H1 (cell line): Measurements from ENCODE around the gene RGS21. TPM values are rescaled to one million over a fixed set of nuclear protein-coding genes. Genes with fewer than 3 reads are reported as not detected.

Experiments
- BCL11A ChIP-seq, 2 experiments: IDR thresholded peaks; one replicate each; pipeline ENCODE4 v1.6.1; 2011; ENCODE audit warnings: low read depth in 2 of 2, low read length in 2 of 2, mild to moderate bottlenecking in 2 of 2
- KDM4A ChIP-seq: IDR thresholded peaks from one replicate; pipeline ENCODE4 v1.7.1; 2012; ENCODE audit warnings: low read depth, mild to moderate bottlenecking, moderate library complexity, low read length, inconsistent platforms; ENCODE audit not compliant: severe bottlenecking
- RFX5 ChIP-seq: IDR thresholded peaks from 2 replicates; pipeline ENCODE4 v1.6.1; 2011; ENCODE audit warnings: low read depth, low read length, improper control_type of control experiment, borderline replicate concordance
- SP1 ChIP-seq: IDR thresholded peaks from 2 replicates; pipeline ENCODE4 v1.6.1; 2011; ENCODE audit warnings: low read depth, low read length
- SP4 ChIP-seq: IDR thresholded peaks from 2 replicates; pipeline ENCODE4 v1.6.1; 2012; ENCODE audit warnings: low read length, inconsistent platforms
- TAF1 ChIP-seq: IDR thresholded peaks from 2 replicates; pipeline ENCODE4 v1.6.1; 2011; ENCODE audit warnings: mild to moderate bottlenecking, low read depth, low read length
- TCF12 ChIP-seq: IDR thresholded peaks from 2 replicates; pipeline ENCODE4 v1.6.1; 2011; ENCODE audit warnings: low read depth, mild to moderate bottlenecking, low read length
- YY1 ChIP-seq: IDR thresholded peaks from 2 replicates; pipeline ENCODE4 v1.6.1; 2011; ENCODE audit warnings: low read depth, mild to moderate bottlenecking, low read length
- ZNF274 ChIP-seq: IDR thresholded peaks from 2 replicates; pipeline ENCODE4 v1.7.0; 2012; ENCODE audit warnings: low read length, borderline replicate concordance; ENCODE audit errors: extremely low read depth
- polyA plus RNA-seq, 7 experiments: library from polyadenylated mRNA; depleted of rRNA in 3 of 7; stranded (reverse) in 5 of 7; unstranded in 2 of 7; fragments of >200 nt in 5 of 7; fragments of 200-250 nt in 2 of 7; gene quantifications; 1 replicate in 5 of 7; 2 replicates in 1 of 7; 4 replicates in 1 of 7; pipeline versions ENCODE4 v1.2.1 to v1.2.3, GENCODE V29; 2011 to 2013; ENCODE audit warnings: missing spikeins in 2 of 7, mixed read lengths in 2 of 7
- total RNA-seq: library from RNA; stranded (reverse); fragmentation: NEBNext Ultra II Directional; extraction: Animal tissue kit (Norgen Biotek cat#: 25700); gene quantifications from 2 replicates; pipeline ENCODE4 v1.2.1, GENCODE V29; 2021
- TF ChIP-seq, protein P1 (sequence below): fragments of 300-600 bp; sonication (generic); IDR thresholded peaks from 2 replicates; pipeline ENCODE4 v1.7.1; 2012; ENCODE audit warnings: low read length, moderate library complexity, mild to moderate bottlenecking, inconsistent platforms; ENCODE audit not compliant: insufficient replicate concordance

RGS21 gene
- total and polyA plus RNA-seq, 2 of the 8 experiments (the other 6 are each of a cell fraction or from before 2014, with no cell fraction given), result not detected

- TF ChIP-seq, protein P1, sequence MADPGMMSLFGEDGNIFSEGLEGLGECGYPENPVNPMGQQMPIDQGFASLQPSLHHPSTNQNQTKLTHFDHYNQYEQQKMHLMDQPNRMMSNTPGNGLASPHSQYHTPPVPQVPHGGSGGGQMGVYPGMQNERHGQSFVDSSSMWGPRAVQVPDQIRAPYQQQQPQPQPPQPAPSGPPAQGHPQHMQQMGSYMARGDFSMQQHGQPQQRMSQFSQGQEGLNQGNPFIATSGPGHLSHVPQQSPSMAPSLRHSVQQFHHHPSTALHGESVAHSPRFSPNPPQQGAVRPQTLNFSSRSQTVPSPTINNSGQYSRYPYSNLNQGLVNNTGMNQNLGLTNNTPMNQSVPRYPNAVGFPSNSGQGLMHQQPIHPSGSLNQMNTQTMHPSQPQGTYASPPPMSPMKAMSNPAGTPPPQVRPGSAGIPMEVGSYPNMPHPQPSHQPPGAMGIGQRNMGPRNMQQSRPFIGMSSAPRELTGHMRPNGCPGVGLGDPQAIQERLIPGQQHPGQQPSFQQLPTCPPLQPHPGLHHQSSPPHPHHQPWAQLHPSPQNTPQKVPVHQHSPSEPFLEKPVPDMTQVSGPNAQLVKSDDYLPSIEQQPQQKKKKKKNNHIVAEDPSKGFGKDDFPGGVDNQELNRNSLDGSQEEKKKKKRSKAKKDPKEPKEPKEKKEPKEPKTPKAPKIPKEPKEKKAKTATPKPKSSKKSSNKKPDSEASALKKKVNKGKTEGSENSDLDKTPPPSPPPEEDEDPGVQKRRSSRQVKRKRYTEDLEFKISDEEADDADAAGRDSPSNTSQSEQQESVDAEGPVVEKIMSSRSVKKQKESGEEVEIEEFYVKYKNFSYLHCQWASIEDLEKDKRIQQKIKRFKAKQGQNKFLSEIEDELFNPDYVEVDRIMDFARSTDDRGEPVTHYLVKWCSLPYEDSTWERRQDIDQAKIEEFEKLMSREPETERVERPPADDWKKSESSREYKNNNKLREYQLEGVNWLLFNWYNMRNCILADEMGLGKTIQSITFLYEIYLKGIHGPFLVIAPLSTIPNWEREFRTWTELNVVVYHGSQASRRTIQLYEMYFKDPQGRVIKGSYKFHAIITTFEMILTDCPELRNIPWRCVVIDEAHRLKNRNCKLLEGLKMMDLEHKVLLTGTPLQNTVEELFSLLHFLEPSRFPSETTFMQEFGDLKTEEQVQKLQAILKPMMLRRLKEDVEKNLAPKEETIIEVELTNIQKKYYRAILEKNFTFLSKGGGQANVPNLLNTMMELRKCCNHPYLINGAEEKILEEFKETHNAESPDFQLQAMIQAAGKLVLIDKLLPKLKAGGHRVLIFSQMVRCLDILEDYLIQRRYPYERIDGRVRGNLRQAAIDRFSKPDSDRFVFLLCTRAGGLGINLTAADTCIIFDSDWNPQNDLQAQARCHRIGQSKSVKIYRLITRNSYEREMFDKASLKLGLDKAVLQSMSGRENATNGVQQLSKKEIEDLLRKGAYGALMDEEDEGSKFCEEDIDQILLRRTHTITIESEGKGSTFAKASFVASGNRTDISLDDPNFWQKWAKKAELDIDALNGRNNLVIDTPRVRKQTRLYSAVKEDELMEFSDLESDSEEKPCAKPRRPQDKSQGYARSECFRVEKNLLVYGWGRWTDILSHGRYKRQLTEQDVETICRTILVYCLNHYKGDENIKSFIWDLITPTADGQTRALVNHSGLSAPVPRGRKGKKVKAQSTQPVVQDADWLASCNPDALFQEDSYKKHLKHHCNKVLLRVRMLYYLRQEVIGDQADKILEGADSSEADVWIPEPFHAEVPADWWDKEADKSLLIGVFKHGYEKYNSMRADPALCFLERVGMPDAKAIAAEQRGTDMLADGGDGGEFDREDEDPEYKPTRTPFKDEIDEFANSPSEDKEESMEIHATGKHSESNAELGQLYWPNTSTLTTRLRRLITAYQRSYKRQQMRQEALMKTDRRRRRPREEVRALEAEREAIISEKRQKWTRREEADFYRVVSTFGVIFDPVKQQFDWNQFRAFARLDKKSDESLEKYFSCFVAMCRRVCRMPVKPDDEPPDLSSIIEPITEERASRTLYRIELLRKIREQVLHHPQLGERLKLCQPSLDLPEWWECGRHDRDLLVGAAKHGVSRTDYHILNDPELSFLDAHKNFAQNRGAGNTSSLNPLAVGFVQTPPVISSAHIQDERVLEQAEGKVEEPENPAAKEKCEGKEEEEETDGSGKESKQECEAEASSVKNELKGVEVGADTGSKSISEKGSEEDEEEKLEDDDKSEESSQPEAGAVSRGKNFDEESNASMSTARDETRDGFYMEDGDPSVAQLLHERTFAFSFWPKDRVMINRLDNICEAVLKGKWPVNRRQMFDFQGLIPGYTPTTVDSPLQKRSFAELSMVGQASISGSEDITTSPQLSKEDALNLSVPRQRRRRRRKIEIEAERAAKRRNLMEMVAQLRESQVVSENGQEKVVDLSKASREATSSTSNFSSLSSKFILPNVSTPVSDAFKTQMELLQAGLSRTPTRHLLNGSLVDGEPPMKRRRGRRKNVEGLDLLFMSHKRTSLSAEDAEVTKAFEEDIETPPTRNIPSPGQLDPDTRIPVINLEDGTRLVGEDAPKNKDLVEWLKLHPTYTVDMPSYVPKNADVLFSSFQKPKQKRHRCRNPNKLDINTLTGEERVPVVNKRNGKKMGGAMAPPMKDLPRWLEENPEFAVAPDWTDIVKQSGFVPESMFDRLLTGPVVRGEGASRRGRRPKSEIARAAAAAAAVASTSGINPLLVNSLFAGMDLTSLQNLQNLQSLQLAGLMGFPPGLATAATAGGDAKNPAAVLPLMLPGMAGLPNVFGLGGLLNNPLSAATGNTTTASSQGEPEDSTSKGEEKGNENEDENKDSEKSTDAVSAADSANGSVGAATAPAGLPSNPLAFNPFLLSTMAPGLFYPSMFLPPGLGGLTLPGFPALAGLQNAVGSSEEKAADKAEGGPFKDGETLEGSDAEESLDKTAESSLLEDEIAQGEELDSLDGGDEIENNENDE, result no peak
- TF ChIP-seq TAF1, result no peak
- TF ChIP-seq BCL11A (IDR thresholded peaks at IDR 0.05; ENCODE audit: low read depth in 2 of 2, low read length in 2 of 2), result no peak
- no peak for TF ChIP-seq YY1
- TF ChIP-seq SP1, result no peak
- no peak for TF ChIP-seq KDM4A
- no peak for TF ChIP-seq TCF12
- TF ChIP-seq RFX5, result no peak
- no peak for TF ChIP-seq SP4
- no peak for TF ChIP-seq ZNF274
Measured at GRCh38 chr1:192284927-192285326, 31.9 kb upstream of the RGS21 start (continued).
